K562 treated with DMSO at 1 percent for 24 hours (cell line): Measurements from ENCODE around the gene CABCOCO1. TPM values are rescaled to one million over a fixed set of nuclear protein-coding genes. Genes with fewer than 3 reads are reported as not detected.

ENCODE experiments used
- total RNA-seq: library from RNA; unstranded; fragments of 300-600 nt; gene quantifications from 2 replicates; pipeline ENCODE4 v1.2.3, GENCODE V29; 2022; ENCODE audit warnings: low read depth; ENCODE audit not compliant: insufficient read depth

The CABCOCO1 gene
- total RNA-seq, result not detected in 2 replicates

GRCh38 chr10:61662794-61663259, at the start of gene CABCOCO1:
TSS of gene CABCOCO1 (plus strand) at chr10:61662929. CDS start at chr10:61662973, 44 bp downstream.

Other genes starting within 250 kb of the CABCOCO1 start
- gene TMEM26, start 209.5 kb upstream of the CABCOCO1 start, total RNA-seq, result not detected in 2 replicates
- gene ARID5B, start 238.8 kb downstream of the CABCOCO1 start, total RNA-seq, result 0.36 and 0.42 TPM in 2 replicates